HG03378 (cell line): ENCODE data around the gene ARPC1A.
"Not testable (repeated sequence)": the region's sequence is repeated elsewhere in the genome, so short reads cannot be mapped to it uniquely, and the experiment has no call there.

Source experiments
- ATAC-seq: cut with Tn5 transposase; IDR thresholded peaks from one replicate; pipeline ENCODE4 v1.9.1; 2021; ENCODE audit warnings: mild to moderate bottlenecking, moderate library complexity; ENCODE audit not compliant: unreplicated experiment

ARPC1A gene

GRCh38 chr7:99368750-99369389 is 43.2 kb downstream of the ARPC1A start:
- no peak for ATAC-seq

- no peak for ATAC-seq
Measured at GRCh38 chr7:99369767-99370391, 44.2 kb downstream of the ARPC1A start.

DNA sequence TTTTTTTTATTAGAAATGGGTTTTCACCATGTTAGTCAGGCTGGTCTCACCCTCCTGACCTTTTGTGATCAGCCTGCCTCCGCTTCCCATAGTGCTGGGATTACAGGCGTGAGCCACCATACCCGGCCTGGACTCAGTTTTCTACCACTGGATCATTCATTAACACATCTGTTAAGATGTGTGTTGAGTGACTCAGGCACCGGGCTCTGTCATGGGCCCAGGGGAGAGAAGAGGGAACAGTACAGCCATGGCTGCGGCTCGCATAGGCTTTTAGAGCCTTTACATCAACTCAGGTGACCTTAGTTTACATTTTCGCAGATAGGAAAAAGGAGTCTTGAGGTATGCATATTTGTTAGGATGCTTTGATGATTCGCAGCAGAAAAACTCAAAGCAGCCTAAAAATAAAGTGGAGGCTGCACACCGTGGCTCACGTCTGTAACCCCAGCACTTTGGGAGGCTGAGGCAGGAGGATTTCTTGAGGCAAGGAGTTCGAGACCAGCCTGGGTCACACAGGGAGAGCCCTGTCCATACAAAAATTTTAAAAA is 45.8 kb downstream of the ARPC1A start:
- no peak for ATAC-seq

DNA sequence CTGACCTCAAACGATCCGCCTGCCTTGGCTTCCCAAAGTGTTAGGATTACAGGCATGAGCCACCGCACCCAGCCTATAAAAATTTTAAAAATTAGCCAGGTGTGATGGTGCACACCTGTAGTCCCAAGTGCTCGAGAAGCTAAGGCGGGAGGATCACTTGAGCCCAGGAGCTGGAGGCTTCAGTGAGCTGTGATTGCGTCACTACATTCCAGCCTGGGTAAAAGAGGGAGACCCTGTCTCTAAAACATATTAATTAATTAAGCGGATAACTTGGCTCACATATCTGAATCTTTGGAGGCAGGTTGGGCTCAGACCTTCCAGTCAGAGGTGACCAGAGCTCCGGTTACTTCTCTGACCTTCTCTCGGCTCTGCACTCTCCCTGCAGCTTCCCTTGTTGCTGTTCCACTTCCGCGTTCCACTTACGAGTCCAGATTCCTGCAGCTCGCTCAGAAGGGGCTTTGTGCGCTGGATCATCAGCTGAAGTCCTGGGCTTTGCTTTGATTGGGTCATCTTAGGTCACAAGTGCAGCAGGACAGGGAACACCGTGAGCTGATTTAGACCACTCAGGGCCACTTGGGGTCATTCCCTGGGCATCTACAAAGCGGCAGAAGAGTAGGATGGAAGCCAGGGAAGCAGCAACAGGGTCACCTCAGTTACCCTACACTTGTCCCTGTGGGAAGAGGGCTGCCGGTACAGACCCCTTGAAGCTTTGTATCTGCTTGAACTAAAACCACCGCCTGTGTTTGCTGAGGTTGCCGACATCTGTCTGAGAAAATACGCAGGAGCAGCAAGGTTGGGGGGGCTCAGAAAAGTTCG is 46.8 kb downstream of the ARPC1A start:
- ATAC-seq = no peak

- ATAC-seq = no peak
Measured at GRCh38 chr7:99373091-99374066, 47.7 kb downstream of the ARPC1A start.

DNA sequence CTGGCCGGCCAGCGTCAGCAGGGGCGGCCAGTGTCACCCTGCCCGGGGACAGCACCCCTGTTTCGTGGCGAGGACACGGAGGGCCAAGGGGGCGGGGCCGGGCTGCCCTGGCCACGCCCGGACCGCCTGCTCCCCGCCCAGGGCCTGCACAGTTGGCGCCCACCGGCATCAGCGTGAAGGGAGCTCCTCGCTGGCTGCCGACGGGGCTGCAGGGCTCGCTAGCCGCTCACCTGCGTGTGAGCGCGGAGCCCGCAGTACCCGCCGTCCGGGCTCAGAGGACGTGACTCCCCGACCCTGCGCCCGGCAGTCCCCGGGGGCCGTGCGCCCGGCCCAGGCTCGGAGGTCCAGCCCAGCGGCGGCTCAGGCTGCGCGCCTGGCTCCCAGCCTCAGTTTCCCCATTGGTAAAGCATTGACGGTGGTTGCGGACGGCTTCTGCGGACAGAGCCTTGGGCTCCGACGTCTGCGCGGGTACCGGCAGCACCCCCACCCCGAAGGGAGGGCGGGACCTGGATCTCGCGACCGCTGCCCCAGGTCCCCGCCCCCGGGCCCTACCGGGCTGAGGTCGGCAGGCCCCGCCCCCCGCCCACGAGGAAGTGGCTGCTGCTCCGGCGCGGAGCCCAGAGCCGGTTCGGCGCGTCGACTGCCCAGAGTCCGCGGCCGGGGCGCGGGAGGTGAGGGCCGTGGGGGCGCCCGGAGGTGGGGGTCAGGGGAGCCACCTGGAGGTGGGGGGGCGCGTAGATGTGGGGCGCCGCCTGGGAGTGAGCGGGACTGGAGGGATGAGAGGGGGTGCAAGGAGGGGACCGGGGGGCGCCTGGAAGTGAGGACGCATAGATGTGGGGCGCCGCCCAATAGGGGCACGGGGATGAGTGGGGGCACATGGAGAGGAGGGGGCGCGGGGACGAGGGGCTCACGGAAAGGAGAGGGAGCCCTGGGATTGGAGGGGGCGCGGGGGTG is 48.7 kb downstream of the ARPC1A start, which contains the start of gene ARPC1B:
Gene ARPC1B (plus strand): TSS at position 620 of the 954 bp plus-strand sequence. CDS start 10,985 bp downstream, outside the sequence.
- peak; percentile 38 for ATAC-seq

- ATAC-seq = no peak
Measured at GRCh38 chr7:99375070-99375807, 49.5 kb downstream of the ARPC1A start.

GRCh38 chr7:99379043-99379577 is 53.4 kb downstream of the ARPC1A start:
- peak; percentile 30 for ATAC-seq

- not testable (repeated sequence) for ATAC-seq
Measured at GRCh38 chr7:99379693-99380031, 54.0 kb downstream of the ARPC1A start.

- peak; percentile 31 for ATAC-seq
Measured at GRCh38 chr7:99380032-99380822, 54.5 kb downstream of the ARPC1A start.

- ATAC-seq = peak; percentile 74
Measured at GRCh38 chr7:99380823-99381663, 55.3 kb downstream of the ARPC1A start.

DNA sequence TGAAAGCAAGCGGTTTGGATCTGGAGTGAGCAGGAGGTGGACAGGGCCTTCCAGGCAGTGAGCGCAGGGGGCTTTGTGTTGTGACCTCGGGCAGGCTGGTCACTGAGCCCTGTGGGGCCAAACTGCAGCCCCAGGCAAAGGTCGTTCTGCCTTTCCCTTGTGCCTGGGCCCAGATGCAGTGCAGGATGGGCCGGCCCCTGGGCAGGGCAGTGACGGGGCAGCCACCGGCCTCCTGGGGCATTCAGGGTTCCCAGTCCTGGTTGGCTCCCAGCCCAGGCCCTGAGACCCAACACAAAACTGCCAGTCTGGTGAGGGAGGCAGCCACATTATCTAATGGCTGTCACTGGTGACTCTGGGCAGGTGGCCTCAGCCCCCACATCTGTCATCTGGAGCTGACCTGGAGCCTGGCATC is 56.0 kb downstream of the ARPC1A start:
- no peak for ATAC-seq

DNA sequence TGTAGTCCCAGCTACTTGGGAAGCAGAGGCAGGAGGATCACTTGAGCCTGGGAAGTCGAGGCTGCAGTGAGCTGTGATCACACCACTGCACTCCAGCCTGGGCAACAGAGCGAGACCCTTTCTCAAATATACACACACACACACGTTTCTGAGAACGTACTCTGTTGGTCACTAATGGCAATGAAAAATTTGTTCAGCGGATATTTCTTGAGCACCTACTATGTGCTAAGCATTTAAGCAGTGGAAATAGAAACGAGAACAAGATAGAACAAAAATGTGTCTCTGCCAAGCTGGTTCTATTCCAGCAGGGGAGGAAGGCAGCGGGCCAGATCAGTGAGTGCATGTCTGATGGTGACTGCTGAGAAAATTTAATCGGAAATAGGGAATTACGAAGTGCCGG is 57.5 kb downstream of the ARPC1A start:
- no peak for ATAC-seq

DNA sequence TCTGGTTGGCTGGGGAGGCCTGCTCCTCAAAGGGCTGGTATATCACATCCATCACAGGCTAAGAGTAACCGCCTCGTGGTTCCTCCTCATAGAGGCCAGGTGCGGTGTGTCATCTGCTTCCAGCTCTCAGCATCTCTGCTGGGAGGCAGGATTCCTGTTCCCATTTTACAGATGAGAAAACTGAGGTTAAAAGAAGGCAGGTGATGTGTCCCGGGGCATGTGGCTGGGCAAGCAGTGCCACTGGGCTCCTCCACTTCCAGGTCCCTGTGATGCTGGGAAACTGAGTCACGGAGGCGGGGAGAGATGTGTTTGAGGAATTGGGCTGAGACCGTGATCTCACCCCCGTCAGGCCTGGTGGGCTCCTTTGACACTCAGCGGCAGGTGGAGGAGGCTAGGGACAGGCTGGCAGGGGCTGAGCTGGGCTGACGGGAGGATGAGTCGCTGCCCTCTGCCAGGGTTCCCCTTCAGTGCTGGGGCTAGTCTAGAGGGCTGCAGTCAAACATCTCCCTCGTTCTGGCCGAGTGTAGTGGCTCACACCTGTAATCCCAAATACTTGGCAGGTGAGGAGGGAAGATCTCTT is 58.2 kb downstream of the ARPC1A start:
- ATAC-seq = no peak

- ATAC-seq = no peak
Measured at GRCh38 chr7:99384523-99384922, 58.8 kb downstream of the ARPC1A start.

DNA sequence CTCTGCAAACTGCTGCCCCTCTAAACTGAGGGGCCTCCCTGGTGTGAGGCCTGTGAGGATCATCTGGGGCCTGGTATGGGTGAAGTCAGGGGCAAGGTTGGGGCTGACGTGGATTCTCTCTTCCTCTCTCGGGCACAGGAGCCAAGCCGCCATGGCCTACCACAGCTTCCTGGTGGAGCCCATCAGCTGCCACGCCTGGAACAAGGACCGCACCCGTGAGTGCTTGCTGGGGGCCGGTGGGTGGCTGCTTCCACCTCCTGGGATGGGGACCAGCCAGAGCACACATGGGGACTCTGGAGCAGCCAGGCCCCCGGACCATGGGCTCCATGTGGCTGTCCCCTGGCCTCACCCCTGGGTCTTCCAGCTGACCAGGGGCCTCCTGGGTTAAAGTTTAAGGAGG is 59.9 kb downstream of the ARPC1A start:
- ATAC-seq = no peak
